Measurements from ENCODE around the gene CCDC88C.

The CCDC88C gene

DNA sequence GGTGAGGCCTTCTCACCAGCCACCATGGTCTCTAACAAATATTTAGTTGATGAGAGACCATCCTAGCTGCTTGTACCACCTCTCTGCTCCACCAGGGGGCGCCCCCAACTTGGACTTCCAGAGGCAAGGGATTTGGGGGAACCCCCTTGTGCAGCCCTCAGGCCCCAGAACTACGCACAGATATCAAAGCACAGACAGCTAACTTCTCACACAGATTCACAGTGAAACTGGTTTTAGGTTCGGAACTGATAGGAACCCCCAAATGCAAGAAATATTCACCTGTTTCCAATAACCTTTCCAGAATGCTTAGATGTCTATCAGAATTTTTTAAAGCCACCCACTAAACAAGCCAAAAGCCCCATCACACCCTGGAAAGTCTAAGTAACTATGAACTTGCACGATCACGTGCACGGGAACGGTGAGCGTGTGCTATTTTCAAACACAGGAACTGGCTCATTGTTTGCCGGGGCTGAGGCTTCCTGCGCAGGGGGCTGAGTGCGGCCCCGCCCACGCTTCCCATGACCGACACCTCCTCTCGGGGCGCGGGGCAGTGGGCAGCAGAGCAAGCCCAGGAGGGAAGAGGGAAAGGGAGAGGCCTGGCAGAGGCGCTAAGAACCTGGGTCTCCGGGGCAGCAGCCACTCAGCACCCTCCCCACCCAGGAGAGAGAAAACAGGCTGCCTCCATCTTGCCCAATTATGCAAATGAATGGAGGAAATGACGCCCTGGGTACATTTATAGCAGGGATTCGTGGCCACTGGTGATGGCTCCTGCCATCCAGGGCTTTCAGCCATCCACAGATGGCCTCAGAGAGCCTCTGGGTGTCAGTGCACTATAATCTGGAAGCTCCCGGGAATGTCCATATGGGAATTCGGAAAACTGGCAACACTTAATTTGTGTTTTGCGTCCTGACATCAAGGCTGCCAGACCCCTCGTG, 93.7 kb downstream of the CCDC88C start:
- Histone ChIP-seq H3K9ac (ENCODE audit: low read length in 5 of 5) (peak overlapping the region; percentile 7 to 70 (median 56)), H3K9me3 (ENCODE audit: control insufficient read depth in 5 of 5, low read length in 5 of 5) (no peaks in the 10 kb centered on the region), H3K36me3 (ENCODE audit: control insufficient read depth in 5 of 5, insufficient read depth in 5 of 5, low read length in 5 of 5) (peaks cover 0 to 16% (median 5%) of the 10 kb centered on the region in 5 donors), H3K27ac (ENCODE audit: low read depth, low read length) (peak overlapping the region; percentile 84), H3K4me1 (ENCODE audit: control insufficient read depth in 5 of 5, insufficient read depth in 5 of 5, low read length in 5 of 5) (peaks cover 11 to 72% (median 22%) of the 10 kb centered on the region in 5 donors), H3K27me3 (ENCODE audit: control insufficient read depth in 5 of 5, insufficient read depth in 4 of 5, low read length in 5 of 5) (no peaks in the 10 kb centered on the region), H3K4me3 (ENCODE audit: low read depth in 1 of 5, low read length in 5 of 5) (peak overlapping the region; percentile 58 to 77 (median 69))

GRCh38 chr14:91323031-91323430, 94.6 kb downstream of the CCDC88C start:
- no peaks in the 10 kb centered on the region for H3K9me3 ChIP-seq (ENCODE audit: control insufficient read depth in 5 of 5, low read length in 5 of 5)
- H3K27ac ChIP-seq (ENCODE audit: low read depth, low read length): peak overlapping the region; percentile 84
- H3K4me1 ChIP-seq (ENCODE audit: control insufficient read depth in 5 of 5, insufficient read depth in 5 of 5, low read length in 5 of 5): peaks cover 10 to 71% (median 22%) of the 10 kb centered on the region in 5 donors
- H3K4me3 ChIP-seq (ENCODE audit: low read depth in 1 of 5, low read length in 5 of 5): no peak overlapping the region
- peaks cover 0 to 18% (median 6%) of the 10 kb centered on the region in 5 donors for H3K36me3 ChIP-seq (ENCODE audit: control insufficient read depth in 5 of 5, insufficient read depth in 5 of 5, low read length in 5 of 5)
- H3K9ac ChIP-seq (ENCODE audit: low read length in 5 of 5): peak overlapping the region in 1 of 5 donors; percentile 56
- no peaks in the 10 kb centered on the region for H3K27me3 ChIP-seq (ENCODE audit: control insufficient read depth in 5 of 5, insufficient read depth in 4 of 5, low read length in 5 of 5)

DNA sequence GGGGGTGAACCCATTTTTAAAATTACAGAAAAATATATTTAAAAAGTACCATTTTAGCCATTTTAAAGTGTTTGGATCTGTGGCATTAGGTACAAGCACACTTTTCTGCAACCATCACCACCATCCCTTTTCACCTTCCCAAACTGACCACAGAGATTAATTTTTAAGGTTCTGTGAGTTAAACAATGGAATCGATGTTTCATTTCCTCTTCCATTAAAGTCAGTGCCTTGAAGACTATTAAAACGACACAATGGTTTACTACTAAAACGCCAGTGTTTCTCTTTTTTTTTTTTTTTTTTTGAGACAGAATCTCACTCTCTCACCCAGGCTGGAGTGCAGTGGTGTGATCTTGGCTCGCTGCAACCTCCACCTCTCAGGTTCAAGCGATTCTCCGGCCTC, 95.0 kb downstream of the CCDC88C start:
- Histone ChIP-seq H3K27me3 (ENCODE audit: control insufficient read depth in 5 of 5, insufficient read depth in 4 of 5, low read length in 5 of 5) (no peaks in the 10 kb centered on the region), H3K9me3 (ENCODE audit: control insufficient read depth in 5 of 5, low read length in 5 of 5) (no peaks in the 10 kb centered on the region), H3K36me3 (ENCODE audit: control insufficient read depth in 5 of 5, insufficient read depth in 5 of 5, low read length in 5 of 5) (peaks cover 0 to 18% (median 6%) of the 10 kb centered on the region in 5 donors), H3K9ac (ENCODE audit: low read length in 5 of 5) (no peak overlapping the region), H3K4me3 (ENCODE audit: low read depth in 1 of 5, low read length in 5 of 5) (no peak overlapping the region), H3K27ac (ENCODE audit: low read depth, low read length) (peak overlapping the region; percentile 84), H3K4me1 (ENCODE audit: control insufficient read depth in 5 of 5, insufficient read depth in 5 of 5, low read length in 5 of 5) (peaks cover 9 to 71% (median 24%) of the 10 kb centered on the region in 5 donors)

DNA sequence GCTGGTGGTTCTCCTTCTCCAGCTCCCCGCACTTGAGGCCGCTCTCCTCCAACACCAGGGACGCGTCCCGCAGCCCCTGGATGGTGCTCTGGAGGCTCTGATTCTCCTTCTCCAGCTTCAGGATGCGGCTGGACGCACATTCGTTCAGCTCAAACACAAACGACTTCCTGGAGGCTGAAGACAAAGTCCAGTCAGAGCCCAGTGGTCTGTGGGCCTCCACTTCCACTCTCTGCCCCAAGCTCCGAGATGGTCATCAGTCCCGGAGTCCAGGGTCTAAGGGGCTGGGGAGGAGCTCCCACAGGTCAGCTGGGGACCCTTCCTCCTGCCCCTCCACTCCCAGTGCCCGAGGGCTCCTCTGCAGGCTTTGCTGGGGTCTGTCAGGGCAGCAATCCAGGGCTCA, 96.5 kb downstream of the CCDC88C start:
- Histone ChIP-seq H3K9me3 (ENCODE audit: control insufficient read depth in 5 of 5, low read length in 5 of 5) (no peaks in the 10 kb centered on the region), H3K27ac (ENCODE audit: low read depth, low read length) (no peak overlapping the region), H3K4me3 (ENCODE audit: low read depth in 1 of 5, low read length in 5 of 5) (no peak overlapping the region), H3K4me1 (ENCODE audit: control insufficient read depth in 5 of 5, insufficient read depth in 5 of 5, low read length in 5 of 5) (peaks cover 14 to 71% (median 36%) of the 10 kb centered on the region in 5 donors), H3K9ac (ENCODE audit: low read length in 5 of 5) (no peak overlapping the region), H3K36me3 (ENCODE audit: control insufficient read depth in 5 of 5, insufficient read depth in 5 of 5, low read length in 5 of 5) (peaks cover 0 to 18% (median 6%) of the 10 kb centered on the region in 5 donors), H3K27me3 (ENCODE audit: control insufficient read depth in 5 of 5, insufficient read depth in 4 of 5, low read length in 5 of 5) (no peaks in the 10 kb centered on the region)

DNA sequence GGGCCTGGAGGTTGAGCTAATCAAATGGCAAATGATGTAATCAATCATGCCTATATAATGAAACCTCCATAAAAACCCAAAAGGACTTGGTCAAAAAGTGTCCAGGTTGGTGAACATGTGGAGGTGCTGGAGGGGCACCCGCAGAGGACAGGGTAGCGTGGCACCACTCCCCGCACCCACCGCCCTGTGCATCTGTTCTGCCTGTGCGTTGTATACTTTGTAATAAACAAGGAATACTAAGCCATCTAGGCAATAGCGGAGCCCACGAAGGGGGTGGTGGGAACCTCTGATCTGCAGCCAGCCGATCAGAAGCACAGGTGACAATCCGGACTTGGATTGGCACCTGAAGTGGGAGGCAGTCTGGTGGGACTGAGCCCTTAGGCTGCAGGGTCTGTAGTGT, 97.4 kb downstream of the CCDC88C start:
- no peak overlapping the region for H3K27ac ChIP-seq (ENCODE audit: low read depth, low read length)
- peaks cover 0 to 21% (median 9%) of the 10 kb centered on the region in 5 donors for H3K36me3 ChIP-seq (ENCODE audit: control insufficient read depth in 5 of 5, insufficient read depth in 5 of 5, low read length in 5 of 5)
- no peak overlapping the region for H3K4me3 ChIP-seq (ENCODE audit: low read depth in 1 of 5, low read length in 5 of 5)
- no peaks in the 10 kb centered on the region for H3K9me3 ChIP-seq (ENCODE audit: control insufficient read depth in 5 of 5, low read length in 5 of 5)
- no peaks in the 10 kb centered on the region for H3K27me3 ChIP-seq (ENCODE audit: control insufficient read depth in 5 of 5, insufficient read depth in 4 of 5, low read length in 5 of 5)
- no peak overlapping the region for H3K9ac ChIP-seq (ENCODE audit: low read length in 5 of 5)
- peaks cover 14 to 71% (median 36%) of the 10 kb centered on the region in 5 donors for H3K4me1 ChIP-seq (ENCODE audit: control insufficient read depth in 5 of 5, insufficient read depth in 5 of 5, low read length in 5 of 5)

- H3K9ac ChIP-seq (ENCODE audit: low read length in 5 of 5): no peak overlapping the region
- H3K9me3 ChIP-seq (ENCODE audit: control insufficient read depth in 5 of 5, low read length in 5 of 5): no peaks in the 10 kb centered on the region
- no peak overlapping the region for H3K27ac ChIP-seq (ENCODE audit: low read depth, low read length)
- H3K36me3 ChIP-seq (ENCODE audit: control insufficient read depth in 5 of 5, insufficient read depth in 5 of 5, low read length in 5 of 5): peaks cover 0 to 34% (median 22%) of the 10 kb centered on the region in 5 donors
- no peak overlapping the region for H3K4me3 ChIP-seq (ENCODE audit: low read depth in 1 of 5, low read length in 5 of 5)
- peaks cover 6 to 59% (median 23%) of the 10 kb centered on the region in 5 donors for H3K4me1 ChIP-seq (ENCODE audit: control insufficient read depth in 5 of 5, insufficient read depth in 5 of 5, low read length in 5 of 5)
- H3K27me3 ChIP-seq (ENCODE audit: control insufficient read depth in 5 of 5, insufficient read depth in 4 of 5, low read length in 5 of 5): no peaks in the 10 kb centered on the region
These were observed 98.7 kb downstream of the CCDC88C start for GRCh38 chr14:91318911-91319310.

DNA sequence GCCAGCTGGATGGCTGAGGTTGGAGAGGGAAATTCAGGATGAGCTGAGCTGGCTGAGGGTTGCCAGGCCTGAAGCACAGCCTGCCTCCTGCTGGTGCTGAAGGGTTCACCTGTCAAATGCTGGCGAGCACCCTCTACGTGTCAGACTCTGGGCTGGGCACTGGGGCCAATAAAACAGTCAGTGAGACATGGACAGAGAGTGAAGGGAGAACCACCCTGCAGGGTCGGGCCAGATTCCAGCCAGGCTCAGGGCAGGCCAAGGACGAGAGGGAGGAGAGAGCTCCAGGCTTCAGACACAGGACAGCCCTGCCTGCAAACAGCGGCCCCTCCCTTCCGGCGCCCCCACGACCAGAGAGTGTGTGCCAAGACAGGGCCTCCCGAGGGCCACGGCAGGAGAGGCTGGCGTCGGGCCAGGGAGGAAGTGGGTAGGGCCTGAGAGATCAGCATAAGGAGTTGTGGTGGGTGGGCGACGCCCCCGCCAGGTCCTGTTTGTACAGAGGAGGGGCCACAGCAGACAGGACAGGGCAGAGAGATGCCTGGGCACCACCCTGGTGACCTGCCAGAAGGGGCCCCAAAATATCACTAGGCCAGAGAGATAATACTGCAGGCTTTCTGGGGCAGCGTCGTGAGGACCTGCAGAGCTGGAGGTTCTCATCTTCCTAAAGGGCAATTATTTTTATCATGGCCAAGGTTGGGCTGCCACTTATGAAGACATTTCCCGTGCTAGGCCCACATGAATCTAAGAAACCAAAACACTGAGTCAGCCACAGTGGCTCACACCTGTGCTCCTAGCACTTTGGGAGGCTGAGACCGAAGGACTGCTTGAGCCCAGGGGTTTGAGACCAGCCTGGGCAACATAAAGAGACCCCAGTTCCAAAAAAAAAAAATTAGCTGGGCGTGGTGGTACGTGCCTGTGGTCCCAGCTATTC, 100.0 kb downstream of the CCDC88C start:
- H3K9me3 ChIP-seq (ENCODE audit: control insufficient read depth in 5 of 5, low read length in 5 of 5): no peaks in the 10 kb centered on the region
- H3K27me3 ChIP-seq (ENCODE audit: control insufficient read depth in 5 of 5, insufficient read depth in 4 of 5, low read length in 5 of 5): no peaks in the 10 kb centered on the region
- H3K36me3 ChIP-seq (ENCODE audit: control insufficient read depth in 5 of 5, insufficient read depth in 5 of 5, low read length in 5 of 5): peaks cover 0 to 47% (median 34%) of the 10 kb centered on the region in 5 donors
- peak overlapping the region; percentile 23 for H3K27ac ChIP-seq (ENCODE audit: low read depth, low read length)
- peak overlapping the region in 1 of 5 donors; percentile 32 for H3K4me3 ChIP-seq (ENCODE audit: low read depth in 1 of 5, low read length in 5 of 5)
- peaks cover 4 to 49% (median 14%) of the 10 kb centered on the region in 5 donors for H3K4me1 ChIP-seq (ENCODE audit: control insufficient read depth in 5 of 5, insufficient read depth in 5 of 5, low read length in 5 of 5)
- H3K9ac ChIP-seq (ENCODE audit: low read length in 5 of 5): peak overlapping the region in 1 of 5 donors; percentile 7

DNA sequence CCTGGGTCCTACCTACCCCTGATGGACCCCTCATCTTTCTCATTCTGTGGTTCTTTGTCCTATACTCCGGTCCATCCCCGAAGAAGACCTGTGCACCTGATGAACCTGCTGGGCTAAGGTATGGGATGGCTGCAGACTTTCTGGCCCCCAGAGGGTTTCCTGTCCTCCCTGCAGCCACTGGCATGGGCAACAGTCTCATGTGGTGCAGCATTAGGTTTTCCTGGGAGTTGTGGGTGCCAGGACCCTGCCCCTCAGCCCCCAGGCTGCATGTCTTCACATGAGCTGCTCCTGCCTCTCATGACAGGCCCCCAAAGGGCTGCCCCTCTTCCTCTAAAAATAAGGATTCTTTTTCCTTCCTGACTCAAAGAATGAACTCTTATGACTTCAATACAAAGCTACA, 100.9 kb downstream of the CCDC88C start:
- H3K36me3 ChIP-seq (ENCODE audit: control insufficient read depth in 5 of 5, insufficient read depth in 5 of 5, low read length in 5 of 5): peaks cover 0 to 48% (median 35%) of the 10 kb centered on the region in 5 donors
- no peaks in the 10 kb centered on the region for H3K27me3 ChIP-seq (ENCODE audit: control insufficient read depth in 5 of 5, insufficient read depth in 4 of 5, low read length in 5 of 5)
- H3K9me3 ChIP-seq (ENCODE audit: control insufficient read depth in 5 of 5, low read length in 5 of 5): no peaks in the 10 kb centered on the region
- H3K27ac ChIP-seq (ENCODE audit: low read depth, low read length): peak overlapping the region; percentile 23
- H3K9ac ChIP-seq (ENCODE audit: low read length in 5 of 5): no peak overlapping the region
- peaks cover 4 to 42% (median 14%) of the 10 kb centered on the region in 5 donors for H3K4me1 ChIP-seq (ENCODE audit: control insufficient read depth in 5 of 5, insufficient read depth in 5 of 5, low read length in 5 of 5)
- no peak overlapping the region for H3K4me3 ChIP-seq (ENCODE audit: low read depth in 1 of 5, low read length in 5 of 5)

- Histone ChIP-seq H3K27ac (ENCODE audit: low read depth, low read length) (no peak overlapping the region), H3K4me3 (ENCODE audit: low read depth in 1 of 5, low read length in 5 of 5) (no peak overlapping the region), H3K27me3 (ENCODE audit: control insufficient read depth in 5 of 5, insufficient read depth in 4 of 5, low read length in 5 of 5) (no peaks in the 10 kb centered on the region), H3K9me3 (ENCODE audit: control insufficient read depth in 5 of 5, low read length in 5 of 5) (no peaks in the 10 kb centered on the region), H3K9ac (ENCODE audit: low read length in 5 of 5) (no peak overlapping the region), H3K4me1 (ENCODE audit: control insufficient read depth in 5 of 5, insufficient read depth in 5 of 5, low read length in 5 of 5) (peaks cover 4 to 39% (median 14%) of the 10 kb centered on the region in 5 donors), H3K36me3 (ENCODE audit: control insufficient read depth in 5 of 5, insufficient read depth in 5 of 5, low read length in 5 of 5) (peaks cover 0 to 50% (median 35%) of the 10 kb centered on the region in 5 donors)
These were observed 101.8 kb downstream of the CCDC88C start for GRCh38 chr14:91315844-91316267.

Data from subcutaneous abdominal adipose tissue (tissue), 5 donors.